Skeletal muscle satellite cell (primary cell): ENCODE measurements around the gene YPEL4.
A peak's percentile ranks its signal among the peaks of the same experiment; 100 is the strongest.

Experiments
- H3K27me3 ChIP-seq: 2 replicates; pipeline ENCODE4 v1.7.0; 2013; ENCODE audit warnings: low read length; ENCODE audit not compliant: control insufficient read depth, insufficient read depth
- H3K36me3 ChIP-seq: 2 replicates; pipeline ENCODE4 v1.7.0; 2013; ENCODE audit warnings: mild to moderate bottlenecking, control low read depth, low read length; ENCODE audit not compliant: insufficient read depth
- H3K4me1 ChIP-seq: 2 replicates; pipeline ENCODE4 v1.7.0; 2013; ENCODE audit warnings: low read length; ENCODE audit not compliant: control insufficient read depth, insufficient read depth
- H3K4me2 ChIP-seq: 2 replicates; pipeline ENCODE4 v1.7.0; 2013; ENCODE audit warnings: mild to moderate bottlenecking, low read length
- H3K4me3 ChIP-seq: 2 replicates; pipeline ENCODE4 v1.7.0; 2013; ENCODE audit warnings: low read length
- H3K9ac ChIP-seq: 2 replicates; pipeline ENCODE4 v1.7.0; 2013; ENCODE audit warnings: mild to moderate bottlenecking, low read depth, low read length, moderate library complexity
- H3K9me3 ChIP-seq: replicated peaks from 2 replicates; pipeline ENCODE4 v1.7.0; 2013; ENCODE audit warnings: mild to moderate bottlenecking, control low read depth, low read length

YPEL4 gene

GRCh38 chr11:57640068-57640800, 9.5 kb downstream of the YPEL4 start:
- Histone ChIP-seq H3K9me3 (no peaks in the 10 kb centered on the region), H3K4me1 (peaks cover 31% of the 10 kb centered on the region), H3K9ac (peak overlapping the region; percentile 95), H3K4me3 (peak overlapping the region; percentile 92), H3K27me3 (peaks cover 4% of the 10 kb centered on the region), H3K36me3 (no peaks in the 10 kb centered on the region), H3K4me2 (peak overlapping the region; percentile 99)

DNA sequence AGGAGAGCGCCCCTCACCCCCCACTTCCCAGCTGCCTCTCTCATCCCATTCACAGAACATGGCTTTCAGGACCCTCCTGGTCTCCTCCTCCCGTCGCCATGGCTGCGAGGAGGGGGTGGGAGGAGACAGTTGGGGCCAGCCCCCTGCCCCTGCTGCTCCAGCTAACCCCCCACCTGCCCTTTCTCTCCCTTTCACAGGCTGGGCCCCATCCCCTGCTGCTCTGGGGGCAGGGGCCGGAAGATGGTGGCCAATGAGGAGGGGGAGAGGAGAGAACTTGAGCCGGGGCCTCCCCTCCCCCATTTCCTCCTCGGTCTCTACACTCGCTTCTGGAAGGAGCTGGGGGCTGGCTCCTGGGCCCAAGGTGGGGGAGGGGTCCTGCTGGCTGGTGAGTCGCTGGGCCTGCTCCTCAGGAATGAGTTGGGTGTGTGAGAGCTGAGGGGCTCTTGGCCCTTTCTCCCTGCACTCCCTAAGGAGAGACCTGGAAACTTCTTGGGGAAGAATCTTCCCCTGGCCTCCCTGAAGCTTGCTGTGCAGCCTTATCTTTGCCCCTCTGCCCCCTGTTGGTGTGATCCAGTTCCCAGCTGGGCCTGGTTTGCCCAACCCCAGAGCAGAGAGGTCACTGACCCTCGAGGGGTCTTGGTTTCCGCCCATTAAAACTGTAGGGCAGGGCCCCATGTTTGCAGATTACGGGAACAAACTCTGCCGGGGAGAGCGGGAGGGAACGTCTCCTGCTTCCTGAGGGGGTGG, 10.2 kb downstream of the YPEL4 start:
- H3K9me3 ChIP-seq = no peaks in the 10 kb centered on the region
- H3K9ac ChIP-seq = peak overlapping the region; percentile 95
- H3K36me3 ChIP-seq = no peaks in the 10 kb centered on the region
- H3K27me3 ChIP-seq = peaks cover 8% of the 10 kb centered on the region
- peak overlapping the region; percentile 92 for H3K4me3 ChIP-seq
- peaks cover 29% of the 10 kb centered on the region for H3K4me1 ChIP-seq
- H3K4me2 ChIP-seq = peak overlapping the region; percentile 99

DNA sequence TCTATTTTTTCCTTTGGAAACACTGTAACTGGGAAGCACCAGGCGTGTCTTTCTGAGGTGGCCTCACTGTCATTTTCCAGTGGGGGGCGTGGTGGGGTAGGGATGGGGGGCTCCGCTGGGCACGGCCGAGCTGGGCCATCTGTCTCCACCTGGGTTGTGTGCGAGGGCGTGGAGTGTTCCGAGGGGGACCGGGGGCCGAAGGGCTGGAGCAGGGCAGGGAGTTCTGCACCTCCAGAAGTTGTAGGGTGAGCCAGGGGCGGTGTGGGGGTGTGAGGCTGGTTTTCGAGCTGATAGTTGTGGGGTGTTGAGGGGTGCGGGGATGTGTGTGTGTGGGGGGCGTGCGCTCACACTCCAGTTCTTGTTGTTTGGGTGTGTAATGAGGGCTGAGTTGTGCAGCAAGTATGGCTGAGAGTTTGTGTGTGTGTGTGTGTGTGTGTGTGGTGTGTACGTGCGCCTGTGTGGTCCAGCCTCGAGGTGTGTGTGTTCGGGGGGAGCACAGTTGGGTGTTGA, 10.8 kb downstream of the YPEL4 start:
- peak overlapping the region; percentile 95 for H3K9ac ChIP-seq
- peak overlapping the region; percentile 92 for H3K4me3 ChIP-seq
- H3K27me3 ChIP-seq = peaks cover 14% of the 10 kb centered on the region
- H3K36me3 ChIP-seq = no peaks in the 10 kb centered on the region
- peaks cover 27% of the 10 kb centered on the region for H3K4me1 ChIP-seq
- peak overlapping the region; percentile 99 for H3K4me2 ChIP-seq
- no peaks in the 10 kb centered on the region for H3K9me3 ChIP-seq

DNA sequence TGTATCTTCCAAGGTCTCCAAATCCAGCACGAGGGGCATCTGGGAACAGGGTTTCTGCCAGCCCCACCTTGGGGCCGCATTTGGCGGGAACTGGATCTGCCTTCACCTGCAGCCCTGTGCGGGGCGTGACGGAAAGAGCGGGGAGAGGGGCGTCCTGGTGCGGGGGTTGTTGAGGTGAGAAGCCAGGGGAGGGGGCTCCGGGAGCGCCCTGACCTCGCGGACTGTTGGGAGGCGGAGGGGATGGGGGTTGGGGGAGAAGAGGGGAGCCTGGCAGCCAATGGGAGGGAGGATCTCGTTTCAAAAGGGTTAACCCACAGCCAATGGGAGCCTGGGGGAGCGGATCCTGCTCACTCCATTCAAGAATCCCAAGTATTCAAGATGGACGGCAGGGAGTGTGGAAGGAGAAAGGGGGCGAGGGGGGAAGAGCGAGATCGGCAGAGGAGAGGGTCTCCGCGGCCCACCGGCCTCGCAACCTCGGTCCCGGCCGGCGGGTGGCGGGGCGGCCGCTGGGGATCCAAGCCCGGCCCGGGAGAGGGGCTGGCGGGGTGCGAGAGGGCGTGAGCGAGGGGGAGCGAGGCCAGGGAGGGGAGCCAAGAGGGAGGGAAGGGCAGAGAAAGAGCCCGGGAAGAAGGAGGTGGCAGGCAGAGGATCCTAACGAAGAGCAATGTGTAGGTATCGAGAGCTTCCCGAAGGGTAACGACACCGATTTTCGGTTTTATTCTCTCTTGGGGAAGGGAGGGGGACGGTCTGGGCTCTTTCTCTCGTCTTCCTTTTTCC, 11.5 kb downstream of the YPEL4 start:
- H3K36me3 ChIP-seq = no peaks in the 10 kb centered on the region
- H3K4me2 ChIP-seq = peak overlapping the region; percentile 99
- peak overlapping the region; percentile 95 for H3K9ac ChIP-seq
- peak overlapping the region; percentile 92 for H3K4me3 ChIP-seq
- H3K9me3 ChIP-seq = no peaks in the 10 kb centered on the region
- peaks cover 27% of the 10 kb centered on the region for H3K4me1 ChIP-seq
- peaks cover 19% of the 10 kb centered on the region for H3K27me3 ChIP-seq

- Histone ChIP-seq H3K4me1 (peaks cover 27% of the 10 kb centered on the region), H3K36me3 (no peaks in the 10 kb centered on the region), H3K9ac (peak overlapping the region; percentile 95), H3K4me2 (peak overlapping the region; percentile 99), H3K4me3 (peak overlapping the region; percentile 92), H3K27me3 (peaks cover 23% of the 10 kb centered on the region), H3K9me3 (no peaks in the 10 kb centered on the region)
Observed at GRCh38 chr11:57637626-57638004, 12.1 kb downstream of the YPEL4 start.

GRCh38 chr11:57635246-57635645, 14.5 kb downstream of the YPEL4 start:
- no peak overlapping the region for H3K9ac ChIP-seq
- no peak overlapping the region for H3K4me3 ChIP-seq
- H3K4me1 ChIP-seq = peaks cover 16% of the 10 kb centered on the region
- no peaks in the 10 kb centered on the region for H3K9me3 ChIP-seq
- H3K27me3 ChIP-seq = peaks cover 41% of the 10 kb centered on the region
- no peak overlapping the region for H3K4me2 ChIP-seq
- H3K36me3 ChIP-seq = no peaks in the 10 kb centered on the region

GRCh38 chr11:57634311-57634710, 15.4 kb downstream of the YPEL4 start:
- H3K9me3 ChIP-seq = no peaks in the 10 kb centered on the region
- no peak overlapping the region for H3K9ac ChIP-seq
- no peak overlapping the region for H3K4me2 ChIP-seq
- H3K27me3 ChIP-seq = peaks cover 45% of the 10 kb centered on the region
- H3K36me3 ChIP-seq = no peaks in the 10 kb centered on the region
- H3K4me3 ChIP-seq = no peak overlapping the region
- H3K4me1 ChIP-seq = peaks cover 7% of the 10 kb centered on the region

- Histone ChIP-seq H3K4me3 (no peak overlapping the region), H3K4me1 (peaks cover 6% of the 10 kb centered on the region), H3K36me3 (no peaks in the 10 kb centered on the region), H3K4me2 (no peak overlapping the region), H3K9me3 (no peaks in the 10 kb centered on the region), H3K27me3 (peaks cover 51% of the 10 kb centered on the region), H3K9ac (no peak overlapping the region)
Observed at GRCh38 chr11:57633394-57634070, 16.2 kb downstream of the YPEL4 start.

DNA sequence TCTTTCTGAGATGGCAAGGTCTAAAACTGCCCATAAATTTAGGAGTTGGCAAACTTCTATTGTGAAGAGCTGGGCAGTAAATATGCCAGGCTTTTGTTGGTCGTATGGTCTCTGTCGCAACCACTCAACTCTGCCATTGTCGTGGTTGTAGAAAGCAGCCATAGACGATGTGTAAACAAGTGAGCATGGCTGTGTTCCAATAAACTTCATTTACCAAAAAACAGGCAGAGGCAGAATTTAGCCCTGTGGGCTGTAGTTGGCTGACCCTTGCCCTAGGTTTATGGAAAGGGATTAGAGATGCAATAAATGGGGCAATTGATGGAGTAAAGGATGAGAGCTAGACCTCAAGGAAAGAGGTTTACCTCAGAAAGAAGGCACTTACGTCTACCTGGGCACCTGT, 17.6 kb downstream of the YPEL4 start:
- H3K9me3 ChIP-seq = no peaks in the 10 kb centered on the region
- no peak overlapping the region for H3K9ac ChIP-seq
- H3K4me1 ChIP-seq = no peaks in the 10 kb centered on the region
- H3K27me3 ChIP-seq = peaks cover 51% of the 10 kb centered on the region
- H3K4me2 ChIP-seq = no peak overlapping the region
- H3K4me3 ChIP-seq = no peak overlapping the region
- H3K36me3 ChIP-seq = no peaks in the 10 kb centered on the region

- H3K4me1 ChIP-seq = no peaks in the 10 kb centered on the region
- H3K4me3 ChIP-seq = no peak overlapping the region
- peaks cover 49% of the 10 kb centered on the region for H3K27me3 ChIP-seq
- no peaks in the 10 kb centered on the region for H3K36me3 ChIP-seq
- no peak overlapping the region for H3K4me2 ChIP-seq
- H3K9me3 ChIP-seq = no peaks in the 10 kb centered on the region
- no peak overlapping the region for H3K9ac ChIP-seq
Observed at GRCh38 chr11:57630171-57630570, 19.5 kb downstream of the YPEL4 start.

GRCh38 chr11:57626895-57627294, 22.8 kb downstream of the YPEL4 start:
- H3K4me1 ChIP-seq = no peaks in the 10 kb centered on the region
- H3K36me3 ChIP-seq = no peaks in the 10 kb centered on the region
- no peak overlapping the region for H3K9ac ChIP-seq
- no peak overlapping the region for H3K4me3 ChIP-seq
- H3K4me2 ChIP-seq = no peak overlapping the region
- peaks cover 29% of the 10 kb centered on the region for H3K27me3 ChIP-seq
- no peaks in the 10 kb centered on the region for H3K9me3 ChIP-seq
